Stimulated activated CD8-positive, alpha-beta memory T cell treated with anti-CD3 and anti-CD28 coated beads, Interleukin-2, amount 100 ng/mL, for 48 hours (primary cell): ENCODE results near the gene PSMC3.

Experiments used
- DNase-seq, 2 donors: peaks; one replicate each; pipeline ENCODE4 v3.0.0-alpha.2; 2020; ENCODE audit warnings: low read depth in 2 of 2

The PSMC3 gene

GRCh38 chr11:47443028-47443700 lies 16.9 kb upstream of the PSMC3 start:
- DNase-seq: no peak

- DNase-seq: no peak
Measured at GRCh38 chr11:47442514-47442913, 16.3 kb upstream of the PSMC3 start.

GRCh38 chr11:47441421-47441820 lies 15.2 kb upstream of the PSMC3 start:
- no peak for DNase-seq

- DNase-seq: no peak
Measured at GRCh38 chr11:47440054-47440476, 13.8 kb upstream of the PSMC3 start.

- DNase-seq: no peak
Measured at GRCh38 chr11:47438721-47439120, 12.5 kb upstream of the PSMC3 start.

- no peak for DNase-seq
Measured at GRCh38 chr11:47437746-47438418, 11.6 kb upstream of the PSMC3 start.

GRCh38 chr11:47437218-47437745 lies 11.0 kb upstream of the PSMC3 start:
- no peak for DNase-seq

- DNase-seq: no peak
Measured at GRCh38 chr11:47436726-47437125, 10.5 kb upstream of the PSMC3 start.

- DNase-seq: no peak
Measured at GRCh38 chr11:47435687-47436086, 9.4 kb upstream of the PSMC3 start.

GRCh38 chr11:47434011-47434786 lies 8.0 kb upstream of the PSMC3 start:
- DNase-seq: no peak

GRCh38 chr11:47433157-47433556 lies 6.9 kb upstream of the PSMC3 start:
- no peak for DNase-seq

GRCh38 chr11:47431356-47432083 lies 5.3 kb upstream of the PSMC3 start:
- DNase-seq: no peak

- no peak for DNase-seq
Measured at GRCh38 chr11:47430524-47430923, 4.3 kb upstream of the PSMC3 start.

GRCh38 chr11:47425611-47426010 lies 628 bp downstream of the PSMC3 start:
- no peak for DNase-seq

GRCh38 chr11:47418454-47419259 lies 7.6 kb downstream of the PSMC3 start:
- DNase-seq: no peak

GRCh38 chr11:47417712-47418111 lies 8.5 kb downstream of the PSMC3 start:
- DNase-seq: no peak

- no peak for DNase-seq
Measured at GRCh38 chr11:47415949-47416472, 10.2 kb downstream of the PSMC3 start.

GRCh38 chr11:47415091-47415854 lies 11.0 kb downstream of the PSMC3 start:
- no peak for DNase-seq

- DNase-seq: no peak
Measured at GRCh38 chr11:47414685-47415070, 11.6 kb downstream of the PSMC3 start.
